Heart left ventricle (tissue), 13 donors: ENCODE results near the gene WIPF1.

Experiments used
- CTCF ChIP-seq, 12 donors: fragments of 200-600 bp; sonication (generic) in 4 of 12; IDR thresholded peaks; one replicate each; pipeline versions ENCODE4 v1.5.0 to v1.8.0; 2018 to 2022; ENCODE audit warnings: antibody characterized with exemption in 12 of 12, mild to moderate bottlenecking in 5 of 12
- POLR2A ChIP-seq, 2 donors: fragments of 450-650 bp; IDR thresholded peaks; one replicate each; pipeline ENCODE4 v1.6.1; 2017; ENCODE audit warnings: antibody characterized with exemption in 2 of 2, mild to moderate bottlenecking in 2 of 2, moderate library complexity in 2 of 2
- donor health status: ischemic (EF 13 %, LVEDD 7.1; RV severe dilation, severe dysfunction).
- donor health status: DM: no; HTN: yes; CAD: no.
- donor health status: DM: no; HTN: no; CAD: no.
- donor health status: ischemic (EF 25% LVEDD 6.9; RV normal size, moderate dysfunction).
- donor health status: ischemic (EF 25% LVEDD 5.7; RV mildly dilated, moderate dysfunction).
- donor health status: ischemic (EF 35%, LVEDD 5.7; RV mildly dilated, moderate dysfunction).
- donor health status: nonischemic (EF 11% LVEDD 7.7; RV severe dilation, severe dysfunction).
- donor health status: DM: yes; HTN: yes; CAD: no.
- donor health status: PGD.
- donor health status: ischemic (EF 29% LVEDD 5.4; RV normal size, mild dysfunction).
- donor health status: nonischemic (EF 23%, LVEDD 6.1; RV moderate dilation, normal function).

- TF ChIP-seq POLR2A (IDR thresholded peaks at IDR 0.05) (no peak), CTCF (IDR thresholded peaks at IDR 0.05) (no peak)
These were observed 22.4 kb downstream of the WIPF1 start for GRCh38 chr2:174575124-174575776.
